ENCODE measurements around the gene SCARB1. TPM values are rescaled to one million over a fixed set of nuclear protein-coding genes. Genes with fewer than 3 reads are reported as not detected.
A peak's percentile ranks its signal among the peaks of the same experiment; 100 is the strongest.

Gene SCARB1
- total and polyA plus RNA-seq, 2 of the 13 experiments (the other 11 are each of a cell fraction or from before 2014, with no cell fraction given): 63.4 to 160 TPM

GRCh38 chr12:124727264-124727800, 136.3 kb downstream of the SCARB1 start (continued):
- no peak for TF ChIP-seq ATF7-NPFF (CRISPR knock-in tag; IDR thresholded peaks at IDR 0.05; ENCODE audit: low read depth)
- no peak for TF ChIP-seq PAF1 (CRISPR knock-in tag; IDR thresholded peaks at IDR 0.05)
- TF ChIP-seq EHMT2 (IDR thresholded peaks at IDR 0.05; ENCODE audit: borderline replicate concordance, low read depth, low read length): no peak
- TF ChIP-seq GATAD2A (CRISPR knock-in tag; IDR thresholded peaks at IDR 0.05): peak; percentile 37
- TF ChIP-seq ZUFSP (CRISPR knock-in tag; IDR thresholded peaks at IDR 0.05; ENCODE audit: borderline replicate concordance): no peak
- no peak for TF ChIP-seq SSRP1 (CRISPR knock-in tag; IDR thresholded peaks at IDR 0.05)
- TF ChIP-seq SMC3 (IDR thresholded peaks at IDR 0.05; ENCODE audit: low read length): no peak
- TF ChIP-seq ZNF678 (CRISPR knock-in tag; IDR thresholded peaks at IDR 0.05): no peak
- no peak for TF ChIP-seq PRMT3 (CRISPR knock-in tag; IDR thresholded peaks at IDR 0.05; ENCODE audit: borderline replicate concordance, low read depth)
- TF ChIP-seq BRF2 (CRISPR knock-in tag; IDR thresholded peaks at IDR 0.05): no peak
- 0 out of 2 replicates have a peak, but pooled peaks have one; percentile 20 for TF ChIP-seq ZNF792 (CRISPR knock-in tag; IDR thresholded peaks at IDR 0.05)
- no peak for TF ChIP-seq E2F2 (CRISPR knock-in tag; IDR thresholded peaks at IDR 0.05; ENCODE audit: borderline replicate concordance)
- no peak for TF ChIP-seq ZNF275 (CRISPR knock-in tag; IDR thresholded peaks at IDR 0.05; ENCODE audit: borderline replicate concordance)
- no peak for TF ChIP-seq ZNF7 (CRISPR knock-in tag; IDR thresholded peaks at IDR 0.05)
- no peak for TF ChIP-seq ZSCAN20 (CRISPR knock-in tag; IDR thresholded peaks at IDR 0.05; ENCODE audit: borderline replicate concordance)
- no peak for TF ChIP-seq ERF (CRISPR knock-in tag; IDR thresholded peaks at IDR 0.05)
- 0 out of 2 replicates have a peak, but pooled peaks have one; percentile 15 for TF ChIP-seq PAXIP1 (CRISPR knock-in tag; conservative IDR thresholded peaks at IDR 0.05)
- TF ChIP-seq NR0B2 (CRISPR knock-in tag; IDR thresholded peaks at IDR 0.05): no peak
- TF ChIP-seq ZNF724P (CRISPR knock-in tag; IDR thresholded peaks at IDR 0.05; ENCODE audit: borderline replicate concordance): no peak
